Lung (tissue), 12 donors: ENCODE measurements around the gene ZRANB3. TPM values are rescaled to one million over a fixed set of nuclear protein-coding genes. Genes with fewer than 3 reads are reported as not detected.

Source experiments
- ATAC-seq: fragments of 200-7000 bp; cut with Tn5 transposase; one replicate; pipeline ENCODE4 v1.9.1; 2020; ENCODE audit warnings: moderate number of reproducible peaks; ENCODE audit not compliant: insufficient read depth, low FRiP score
- DNase-seq, 3 donors: peaks; one replicate each; pipeline ENCODE4 v3.0.0-alpha.2; 2013 to 2017
- H3K27ac ChIP-seq, 2 donors: one replicate each; pipeline ENCODE4 v1.5.1; 2013; ENCODE audit warnings: mild to moderate bottlenecking in 2 of 2, moderate library complexity in 2 of 2, control low read depth in 1 of 2, inconsistent platforms in 1 of 2, low read depth in 1 of 2, low read length in 1 of 2
- H3K27me3 ChIP-seq, 3 donors: one replicate each; pipeline ENCODE4 v1.5.1; 2013; ENCODE audit warnings: low read length in 2 of 3; ENCODE audit not compliant: control insufficient read depth in 3 of 3, insufficient read depth in 3 of 3
- H3K36me3 ChIP-seq, 4 donors: one replicate each; pipeline ENCODE4 v1.5.1; 2013; ENCODE audit warnings: low read length in 4 of 4, mild to moderate bottlenecking in 1 of 4, moderate library complexity in 1 of 4; ENCODE audit not compliant: control insufficient read depth in 4 of 4, insufficient read depth in 4 of 4
- H3K4me1 ChIP-seq, 5 donors: one replicate each; pipeline ENCODE4 v1.5.1; 2013; ENCODE audit warnings: low read length in 5 of 5, mild to moderate bottlenecking in 2 of 5, moderate library complexity in 1 of 5; ENCODE audit not compliant: control insufficient read depth in 5 of 5, insufficient read depth in 5 of 5
- H3K4me3 ChIP-seq: one replicate; pipeline ENCODE4 v1.5.1; 2013; ENCODE audit warnings: mild to moderate bottlenecking, control low read depth, moderate library complexity
- H3K9ac ChIP-seq, 2 donors: one replicate each; pipeline ENCODE4 v1.5.1; 2013; ENCODE audit warnings: low read length in 2 of 2, control low read depth in 1 of 2; ENCODE audit not compliant: insufficient read depth in 1 of 2
- H3K9me3 ChIP-seq, 4 donors: one replicate each; pipeline ENCODE4 v1.5.1; 2013; ENCODE audit warnings: low read length in 3 of 4, mild to moderate bottlenecking in 1 of 4, moderate library complexity in 1 of 4; ENCODE audit not compliant: control insufficient read depth in 4 of 4, insufficient read depth in 3 of 4
- CTCF ChIP-seq: IDR thresholded peaks from 2 replicates; pipeline ENCODE4 v1.5.1; 2012; ENCODE audit warnings: mild to moderate bottlenecking; ENCODE audit errors: control extremely low read depth, extremely low read depth
- WGBS, 2 donors: extraction: QIAGEN DNeasy Blood & Tissue Kit; methylation state at CpG; one replicate each; pipeline ENCODE4 v1.1.7; 2013; 5-methylcytosine and 5-hydroxymethylcytosine counted together
- polyA plus RNA-seq, 2 donors: library from polyadenylated mRNA; stranded (reverse); fragments of 200-250 nt; gene quantifications; one replicate each; pipeline ENCODE4 v1.2.1, GENCODE V29; 2013
- total RNA-seq, 2 donors: library from RNA; depleted of rRNA in 1 of 2; stranded (reverse); fragments of >200 nt in 1 of 2; gene quantifications; one replicate each; pipeline ENCODE4 v1.2.1, GENCODE V29; 2014 to 2021
- donor health status: control.
- donor health status: control.
- donor health status: Bipolar disorder and iron deficiency.
- donor health status: healthy.
- donor health status: DM: yes; HTN: yes; CAD: no.

ZRANB3 gene
- total and polyA plus RNA-seq, 4 donors, result 1.3 to 14.9 (median 3.3) TPM

DNA sequence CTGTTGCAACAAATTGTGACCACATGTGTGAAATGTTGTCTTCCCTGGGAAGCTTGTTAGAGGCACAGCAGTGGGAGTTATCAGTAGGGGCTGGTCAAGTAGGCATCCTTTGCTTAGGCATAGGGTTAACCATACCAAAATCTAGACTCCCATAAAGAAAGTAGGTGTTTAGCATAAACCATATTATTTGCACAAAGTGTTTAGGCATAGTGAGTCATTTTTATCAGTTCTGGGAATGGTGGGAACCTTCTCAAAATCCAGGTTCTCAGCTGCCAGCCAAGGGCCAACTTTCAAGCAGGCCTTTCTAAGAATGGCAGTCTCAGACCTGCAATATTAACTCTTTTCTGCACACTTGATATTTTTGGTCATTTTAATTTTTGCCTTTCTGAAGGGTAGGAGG lies 390.4 kb downstream of the ZRANB3 start:
- DNase-seq (no peak), ATAC-seq (no peak)
- Histone ChIP-seq H3K9ac (no peak overlapping the region), H3K36me3 (peaks cover 19 to 34% (median 21%) of the 10 kb centered on the region in 4 donors), H3K27ac (no peak overlapping the region), H3K9me3 (peaks cover 0 to 4% (median 2%) of the 10 kb centered on the region in 4 donors), H3K4me3 (no peak overlapping the region), H3K4me1 (no peaks in the 10 kb centered on the region), H3K27me3 (no peaks in the 10 kb centered on the region)
- TF ChIP-seq CTCF, result no peak

DNA sequence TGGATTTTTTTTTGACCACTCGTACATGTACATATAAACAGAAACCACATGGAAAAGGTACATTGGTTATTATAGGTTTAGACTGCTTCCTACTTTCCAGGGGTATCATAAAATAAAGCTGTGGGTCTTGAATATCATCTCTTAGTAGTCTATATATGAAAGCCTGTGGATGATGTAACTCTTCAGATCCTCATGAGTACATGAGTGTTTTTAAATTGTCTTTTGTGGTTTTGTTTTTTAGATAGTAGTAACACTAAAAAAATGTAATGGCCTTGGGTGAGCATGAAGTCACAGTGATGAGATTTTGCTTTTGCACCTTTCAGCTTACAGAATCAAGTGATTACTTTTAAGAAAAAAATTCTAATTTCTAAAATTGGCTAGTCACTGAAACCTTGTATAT lies 398.7 kb downstream of the ZRANB3 start:
- Histone ChIP-seq H3K9me3 (no peaks in the 10 kb centered on the region), H3K27me3 (no peaks in the 10 kb centered on the region), H3K27ac (no peak overlapping the region), H3K9ac (no peak overlapping the region), H3K36me3 (peaks cover 13 to 28% (median 25%) of the 10 kb centered on the region in 4 donors), H3K4me3 (no peak overlapping the region), H3K4me1 (no peaks in the 10 kb centered on the region)
- no peak for TF ChIP-seq CTCF
- ATAC-seq (no peak), DNase-seq (no peak)
- 90 to 92% methylated on average over 1 of the region's 1 CpG for WGBS, 2 donors

- Histone ChIP-seq H3K9ac (no peak overlapping the region), H3K36me3 (peaks cover 10 to 28% (median 19%) of the 10 kb centered on the region in 4 donors), H3K4me3 (no peak overlapping the region), H3K27me3 (no peaks in the 10 kb centered on the region), H3K27ac (peak overlapping the region in 1 of 2 donors; percentile 14), H3K9me3 (no peaks in the 10 kb centered on the region), H3K4me1 (no peaks in the 10 kb centered on the region)
- no peak for ATAC-seq
- DNase-seq, result no peak
- no peak for TF ChIP-seq CTCF
- WGBS, 2 donors, result 95 to 97% methylated on average over 2 of the region's 2 CpGs
Observed at GRCh38 chr2:135130751-135131150, 400.3 kb downstream of the ZRANB3 start.

DNA sequence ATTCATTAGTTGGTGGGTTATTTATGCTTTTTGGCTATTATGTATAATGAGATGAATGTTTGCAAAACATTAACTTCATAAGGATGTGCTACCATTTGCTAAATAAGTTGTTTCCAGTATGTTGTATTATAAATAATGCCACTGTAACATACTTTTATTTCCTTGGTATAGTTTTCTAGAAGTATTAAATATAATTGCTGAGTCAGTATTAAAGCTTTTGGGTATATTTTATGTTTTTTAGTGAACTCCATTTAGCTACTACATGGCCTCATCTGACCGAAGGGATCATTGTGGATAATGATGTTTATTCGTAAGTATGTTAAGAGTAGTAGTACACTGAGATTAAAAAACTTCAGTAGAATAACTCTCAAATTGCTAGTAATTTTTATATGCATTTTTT lies 405.1 kb downstream of the ZRANB3 start:
- no peak for DNase-seq
- no peaks in the 10 kb centered on the region for H3K27me3 ChIP-seq
- no peak for ATAC-seq
- WGBS, 2 donors, result 98 to 99% methylated on average over 2 of the region's 2 CpGs
- H3K4me3 ChIP-seq, result no peak overlapping the region
- peaks cover 4 to 26% (median 18%) of the 10 kb centered on the region in 4 donors for H3K36me3 ChIP-seq
- TF ChIP-seq CTCF, result no peak
- H3K9ac ChIP-seq, result no peak overlapping the region
- no peaks in the 10 kb centered on the region for H3K4me1 ChIP-seq
- H3K9me3 ChIP-seq, result no peaks in the 10 kb centered on the region
- H3K27ac ChIP-seq, result no peak overlapping the region
